M059J (cell line): ENCODE results near the gene KDELR1. TPM values are rescaled to one million over a fixed set of nuclear protein-coding genes. Genes with fewer than 3 reads are reported as not detected.

Experiments used
- DNase-seq: peaks from one replicate; pipeline ENCODE4 v3.0.0-alpha.2; 2012; ENCODE audit warnings: low read depth
- total RNA-seq: library from RNA; depleted of rRNA; stranded (reverse); fragments of >200 nt; shearing (Covaris generic); gene quantifications from 2 replicates; pipeline ENCODE4 v1.2.3, GENCODE V29; 2014; rRNA removed

Gene KDELR1
- total RNA-seq = 236 and 247 TPM in 2 replicates

DNA sequence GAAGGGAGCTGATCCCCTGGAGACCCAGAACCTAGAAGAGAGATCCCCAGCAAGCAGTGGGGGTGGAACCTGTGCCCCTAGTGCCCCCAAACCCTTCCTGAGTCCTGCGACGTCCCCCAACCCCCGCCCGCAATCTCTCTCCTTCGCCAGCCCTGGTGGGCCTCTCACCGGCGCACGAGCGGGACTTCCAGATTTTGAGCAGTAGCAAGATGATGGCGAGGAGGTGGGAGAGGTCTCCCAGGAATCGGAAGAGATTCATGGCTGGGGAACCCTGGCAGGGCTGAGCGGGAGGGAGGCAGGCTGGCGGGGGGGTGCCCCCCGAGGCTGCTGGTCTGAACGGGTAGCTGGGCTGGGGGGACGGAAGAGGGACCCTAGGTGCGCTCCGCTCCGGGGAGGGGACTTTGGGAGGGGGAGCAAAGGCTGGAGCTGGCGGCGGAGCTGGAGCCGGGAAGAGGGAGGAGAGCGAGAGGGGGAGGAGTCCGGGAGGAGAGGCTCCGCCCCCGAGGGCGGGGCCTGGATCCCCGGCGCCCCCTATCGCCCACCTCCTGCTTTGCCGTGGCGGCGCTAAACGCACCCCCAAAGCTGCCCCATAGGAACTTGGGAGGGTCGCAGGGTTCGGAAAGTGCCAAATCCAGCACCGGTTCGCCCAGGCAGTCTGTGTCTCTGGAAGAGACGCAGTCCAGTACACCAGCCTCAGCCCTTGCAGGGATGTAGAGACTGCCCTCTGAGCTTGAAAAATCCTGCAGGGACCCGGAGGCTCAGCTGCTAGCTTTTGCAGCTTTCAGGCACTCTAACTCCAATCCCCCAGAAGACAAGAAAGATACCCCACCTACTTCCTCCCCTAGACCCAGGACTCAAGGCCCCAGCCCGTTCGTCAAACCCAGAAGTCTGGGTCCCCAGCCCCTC is at the start of gene KDELR1:
Gene KDELR1 (minus strand): TSS at position 452 of the 906 bp plus-strand sequence. CDS start 193 bp downstream, at position 259.
- DNase-seq = peak; percentile 61

DNA sequence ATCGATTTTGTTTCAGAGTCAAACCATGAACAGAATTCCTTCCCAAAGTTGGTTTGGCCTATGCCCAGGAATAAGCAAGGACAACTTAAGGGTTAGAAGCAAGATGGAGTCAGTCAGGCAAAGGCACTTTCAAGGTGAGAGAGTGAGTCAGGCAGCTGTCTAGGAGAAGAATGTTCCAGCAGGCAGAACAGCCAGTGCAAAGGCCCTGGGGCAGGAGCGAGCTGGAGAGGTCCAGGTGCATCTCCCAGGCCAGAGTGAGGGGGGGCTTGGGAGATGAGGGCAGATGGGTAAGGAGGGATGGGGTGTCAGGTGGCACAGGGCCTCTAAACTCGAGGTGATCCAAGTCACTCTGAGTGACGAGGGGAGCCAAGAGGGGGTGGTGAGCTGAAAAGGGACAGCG is 45.2 kb upstream of the KDELR1 start:
- DNase-seq = no peak

DNA sequence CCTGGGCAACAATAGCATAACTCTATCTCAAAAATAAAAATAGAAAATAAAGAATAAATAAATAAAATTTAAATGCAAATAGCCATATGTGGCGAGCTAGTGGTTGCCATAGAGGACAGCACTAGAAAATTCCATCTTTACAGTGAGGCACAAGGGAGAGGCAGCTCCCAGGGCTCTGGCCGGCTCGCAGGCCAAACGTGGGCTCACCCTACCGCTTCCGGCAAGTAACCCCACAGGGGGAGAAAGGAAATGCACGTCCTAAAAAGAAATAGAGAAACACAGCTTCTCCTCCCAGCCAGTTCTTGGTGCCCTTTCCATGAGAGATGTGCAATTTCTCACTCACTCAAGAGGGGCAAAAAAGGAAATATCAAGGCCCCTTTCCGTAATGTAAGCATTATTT is 42.0 kb upstream of the KDELR1 start:
- DNase-seq = no peak

DNA sequence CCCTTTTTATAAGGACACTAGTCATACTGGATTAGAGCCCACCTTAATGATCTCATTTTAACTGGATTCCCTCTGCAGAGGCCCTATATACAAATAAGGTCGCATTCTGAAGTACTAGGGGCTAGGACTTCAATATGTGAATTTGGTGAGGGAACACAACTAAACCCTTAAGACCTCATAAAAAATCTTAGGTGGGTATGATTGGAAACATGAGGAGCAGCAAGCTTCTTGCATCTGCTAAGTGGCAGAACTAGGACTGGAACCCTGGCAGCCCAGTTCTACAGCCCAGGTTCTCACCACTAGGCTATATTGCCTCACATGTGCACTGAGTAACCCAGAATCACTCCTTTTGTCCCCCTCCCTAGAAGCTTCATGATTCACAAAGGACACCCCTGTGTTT is 37.3 kb upstream of the KDELR1 start:
- no peak for DNase-seq

DNA sequence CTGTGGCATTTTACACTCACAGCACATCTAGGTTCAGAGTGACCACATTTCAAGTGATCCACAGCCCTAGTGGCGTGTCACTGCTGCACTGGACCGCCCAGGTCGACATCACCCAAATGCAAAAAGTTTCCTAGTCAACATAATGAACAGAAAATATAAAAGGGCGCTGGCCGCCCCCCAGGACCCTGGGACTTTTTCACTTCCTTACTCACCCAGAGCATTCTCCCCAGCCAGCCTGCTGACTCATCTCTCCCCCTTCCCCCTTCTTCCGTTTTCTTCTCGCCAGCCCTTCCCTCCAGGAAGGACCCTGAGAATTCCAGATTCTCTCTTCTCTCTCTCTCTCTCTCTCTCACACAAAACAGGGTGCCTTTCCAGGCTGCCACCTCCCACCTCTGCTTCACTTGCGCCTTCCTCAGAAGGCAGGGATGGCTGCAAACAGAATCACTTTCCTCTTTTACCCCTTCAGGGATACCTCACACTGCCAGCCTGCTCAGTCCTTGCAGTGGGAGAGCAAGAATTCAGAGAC is 33.4 kb upstream of the KDELR1 start:
- peak; percentile 79 for DNase-seq

DNA sequence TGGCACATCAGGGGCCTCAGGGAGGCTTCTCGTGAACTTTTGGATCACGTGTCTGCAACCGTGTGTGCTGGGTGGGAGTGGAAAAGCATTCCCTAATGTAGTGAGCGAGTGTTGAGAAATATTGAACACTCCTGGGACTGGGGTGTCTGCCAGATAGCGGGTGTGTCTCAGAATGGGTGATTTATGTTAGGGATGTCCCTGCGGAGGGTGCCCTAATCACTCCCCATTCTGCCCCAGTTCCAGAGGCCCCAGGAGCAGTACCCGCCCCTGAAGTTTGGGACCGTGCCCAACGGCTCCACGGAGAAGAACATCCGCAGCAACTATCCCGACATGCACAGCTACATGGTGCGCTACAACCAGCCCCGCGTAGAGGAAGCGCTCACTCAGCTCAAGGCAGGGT is 30.2 kb upstream of the KDELR1 start:
- no peak for DNase-seq

DNA sequence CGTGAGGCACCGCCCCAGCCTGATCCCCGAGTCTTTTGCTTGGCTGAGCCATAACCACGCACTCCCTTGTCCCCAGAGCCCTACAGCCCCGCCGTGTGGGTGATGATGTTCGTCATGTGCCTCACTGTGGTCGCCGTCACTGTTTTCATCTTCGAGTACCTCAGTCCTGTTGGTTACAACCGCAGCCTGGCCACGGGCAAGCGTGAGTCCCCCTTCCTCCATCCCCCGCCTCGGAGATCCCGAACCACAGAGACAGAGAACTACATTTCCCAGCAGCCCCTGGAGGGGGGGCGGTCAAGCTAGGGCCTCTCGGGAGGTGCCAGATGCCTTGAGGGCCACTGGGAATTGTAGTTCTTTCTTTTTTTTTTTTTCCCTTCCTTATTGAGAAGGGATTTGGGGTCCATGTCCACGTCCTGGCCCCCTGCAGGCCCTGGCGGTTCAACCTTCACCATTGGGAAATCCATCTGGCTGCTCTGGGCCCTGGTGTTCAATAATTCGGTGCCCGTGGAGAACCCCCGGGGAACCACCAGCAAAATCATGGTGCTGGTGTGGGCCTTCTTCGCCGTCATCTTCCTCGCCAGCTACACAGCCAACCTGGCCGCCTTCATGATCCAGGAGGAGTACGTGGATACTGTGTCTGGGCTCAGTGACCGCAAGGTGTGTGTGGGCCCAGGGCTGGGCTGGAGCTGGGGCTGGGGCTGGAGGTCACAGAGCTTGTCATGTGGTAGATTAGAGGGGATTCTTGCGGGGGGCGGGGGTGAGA is 28.0 kb upstream of the KDELR1 start:
- DNase-seq = peak; percentile 59

DNA sequence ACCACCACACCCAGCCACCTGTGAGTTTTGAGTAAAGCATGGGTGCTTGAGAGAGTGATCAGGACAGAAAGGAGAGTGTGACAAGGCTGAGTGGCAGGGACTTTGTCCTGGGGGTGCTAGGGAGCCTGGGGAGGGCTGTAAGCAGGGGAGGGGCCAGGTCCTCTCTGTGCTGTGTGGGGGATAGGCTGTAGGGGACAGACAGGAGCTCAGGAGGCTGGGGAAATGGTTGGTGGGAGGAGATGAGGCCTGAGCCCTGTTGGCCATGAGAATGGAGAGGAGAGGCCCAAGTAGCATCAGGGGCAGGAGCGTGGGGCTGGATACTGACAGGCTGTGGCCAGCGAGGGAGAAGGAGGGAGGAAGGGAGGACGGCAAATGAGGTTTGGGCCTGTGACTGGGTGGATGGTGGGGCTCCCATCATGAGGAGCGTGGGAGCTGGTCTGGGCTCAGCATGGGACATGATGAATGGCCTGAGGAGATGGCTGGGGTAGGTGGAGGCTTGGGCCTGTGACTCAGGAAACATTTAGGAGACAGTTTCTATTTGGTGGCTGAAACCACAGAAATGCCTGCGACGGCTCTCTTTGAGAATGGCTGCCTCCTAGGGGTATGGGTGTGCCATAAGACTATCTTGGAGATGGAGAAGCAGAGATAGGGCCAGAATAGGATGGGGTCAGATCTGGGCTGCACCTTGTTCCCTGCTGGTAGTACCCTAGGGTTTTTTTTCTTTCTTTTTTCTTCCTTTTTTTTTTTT is 27.1 kb upstream of the KDELR1 start:
- DNase-seq = peak; percentile 87

DNA sequence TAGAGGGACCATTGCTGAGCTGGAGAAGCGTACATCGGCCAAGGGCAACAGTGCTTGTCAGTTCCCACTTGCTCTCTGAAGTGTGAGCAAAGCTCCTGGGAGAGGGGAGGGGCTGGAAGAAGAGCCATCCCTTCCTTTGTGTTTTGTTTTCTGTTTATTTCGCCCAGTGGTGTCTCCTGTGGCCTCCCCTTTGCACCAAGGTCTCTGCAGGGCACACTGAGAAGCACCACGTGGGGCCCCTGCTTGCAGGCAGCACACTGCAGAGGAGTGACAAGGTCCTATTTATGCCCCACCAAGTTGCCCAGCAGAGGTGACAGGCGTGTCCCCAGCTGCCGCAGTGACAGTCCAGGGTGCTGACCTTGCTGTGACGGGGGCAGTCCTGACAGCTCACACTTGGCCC is 26.1 kb upstream of the KDELR1 start:
- no peak for DNase-seq

DNA sequence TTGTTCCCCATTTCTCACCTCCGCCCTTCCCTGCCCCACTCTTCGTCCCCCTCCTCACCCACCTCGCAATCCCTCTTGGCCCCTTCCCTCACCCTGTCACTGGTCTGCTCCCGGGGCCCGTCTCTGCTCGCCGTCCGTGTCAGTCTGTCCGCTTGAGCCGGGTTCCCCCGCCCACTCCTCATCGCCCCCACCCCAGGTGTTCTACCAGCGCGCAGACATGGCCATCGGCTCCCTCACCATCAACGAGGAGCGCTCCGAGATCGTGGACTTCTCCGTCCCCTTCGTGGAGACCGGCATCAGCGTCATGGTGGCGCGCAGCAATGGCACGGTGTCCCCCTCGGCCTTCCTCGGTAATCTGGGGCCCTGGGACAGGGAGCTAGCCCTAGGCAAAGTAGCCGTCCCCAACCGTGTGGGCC is 24.5 kb upstream of the KDELR1 start:
- no peak for DNase-seq

DNA sequence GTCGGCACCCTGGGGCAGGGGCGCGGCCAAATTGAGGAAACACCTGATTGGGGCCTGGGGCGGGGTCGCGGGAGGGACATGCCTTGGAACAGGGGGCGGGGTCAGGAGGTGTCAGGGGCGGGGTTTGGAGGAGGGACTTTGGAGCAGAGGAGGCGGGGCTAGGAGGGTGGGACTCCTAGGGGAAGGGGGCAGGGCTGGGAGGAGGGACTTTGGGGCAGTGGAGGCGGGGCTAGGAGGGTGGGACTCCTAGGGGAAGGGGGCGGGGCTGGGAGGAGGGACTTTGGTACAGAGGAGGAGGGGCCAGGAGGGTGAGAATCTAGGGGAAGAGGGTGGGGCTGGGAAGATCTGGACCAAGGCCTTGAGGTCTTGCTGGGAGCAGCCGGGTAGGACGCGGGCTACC is 24.0 kb upstream of the KDELR1 start:
- peak; percentile 48 for DNase-seq

DNA sequence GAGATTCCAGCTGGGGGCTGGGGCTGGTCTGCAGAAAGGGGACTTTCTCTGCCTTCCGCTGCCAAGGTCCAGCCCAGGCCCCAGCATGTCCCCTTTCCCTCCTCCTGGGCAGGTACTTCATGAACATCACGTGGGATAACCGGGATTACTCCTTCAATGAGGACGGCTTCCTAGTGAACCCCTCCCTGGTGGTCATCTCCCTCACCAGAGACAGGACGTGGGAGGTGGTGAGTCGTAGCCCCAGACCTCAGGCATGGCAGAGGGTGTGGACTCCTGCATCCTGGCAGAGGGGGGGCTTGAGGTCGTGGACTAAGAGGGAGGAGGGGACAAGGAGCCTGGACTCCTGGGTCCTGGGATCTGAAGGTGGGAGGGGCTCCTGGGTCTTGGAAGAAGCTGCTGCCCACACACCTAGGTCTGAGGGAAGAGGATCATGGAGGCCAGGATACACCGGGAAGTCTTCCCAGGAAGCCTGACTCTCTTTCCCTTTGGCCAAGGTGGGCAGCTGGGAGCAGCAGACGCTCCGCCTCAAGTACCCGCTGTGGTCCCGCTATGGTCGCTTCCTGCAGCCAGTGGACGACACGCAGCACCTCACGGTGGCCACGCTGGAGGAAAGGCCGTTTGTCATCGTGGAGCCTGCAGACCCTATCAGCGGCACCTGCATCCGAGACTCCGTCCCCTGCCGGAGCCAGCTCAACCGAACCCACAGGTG is 22.7 kb upstream of the KDELR1 start:
- DNase-seq = peak; percentile 51

DNA sequence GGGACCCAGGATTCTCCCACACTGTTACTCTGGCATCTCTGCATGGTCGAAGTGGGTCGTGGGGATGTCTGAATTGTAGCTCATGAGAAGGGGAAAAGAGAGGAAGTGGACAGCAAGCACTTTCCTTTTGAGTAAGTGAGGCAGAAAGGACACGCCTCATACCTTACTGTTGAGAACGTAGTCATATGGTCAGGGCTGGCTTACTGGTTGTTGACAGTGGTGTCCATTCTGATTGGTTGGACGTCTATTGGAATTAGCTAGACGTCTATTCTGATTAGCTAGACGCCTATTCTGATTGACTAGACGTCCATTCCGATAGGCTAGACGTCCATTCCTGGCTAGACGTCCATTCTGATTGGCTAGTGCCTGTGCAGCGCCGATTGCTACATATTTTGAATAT is 14.5 kb upstream of the KDELR1 start:
- DNase-seq = peak; percentile 27

DNA sequence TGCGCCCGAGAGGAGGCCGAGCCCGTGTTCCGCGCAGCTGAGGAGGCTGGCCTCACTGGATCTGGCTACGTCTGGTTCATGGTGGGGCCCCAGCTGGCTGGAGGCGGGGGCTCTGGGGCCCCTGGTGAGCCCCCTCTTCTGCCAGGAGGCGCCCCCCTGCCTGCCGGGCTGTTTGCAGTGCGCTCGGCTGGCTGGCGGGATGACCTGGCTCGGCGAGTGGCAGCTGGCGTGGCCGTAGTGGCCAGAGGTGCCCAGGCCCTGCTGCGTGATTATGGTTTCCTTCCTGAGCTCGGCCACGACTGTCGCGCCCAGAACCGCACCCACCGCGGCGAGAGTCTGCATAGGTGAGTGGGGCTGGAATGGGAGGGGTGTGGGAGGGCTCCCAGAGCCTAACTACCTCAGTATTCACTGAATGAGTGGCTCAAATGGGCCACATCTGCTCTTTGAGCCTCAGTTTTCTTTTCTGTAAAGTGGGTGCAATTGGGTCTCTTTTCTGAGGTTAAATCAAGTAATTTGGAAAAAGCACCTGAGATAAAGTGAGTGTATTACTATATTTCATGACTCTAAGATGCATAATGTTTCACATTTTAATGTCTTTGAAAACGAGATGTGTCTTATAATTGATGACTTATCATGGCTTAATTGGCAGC is 13.8 kb upstream of the KDELR1 start:
- no peak for DNase-seq

DNA sequence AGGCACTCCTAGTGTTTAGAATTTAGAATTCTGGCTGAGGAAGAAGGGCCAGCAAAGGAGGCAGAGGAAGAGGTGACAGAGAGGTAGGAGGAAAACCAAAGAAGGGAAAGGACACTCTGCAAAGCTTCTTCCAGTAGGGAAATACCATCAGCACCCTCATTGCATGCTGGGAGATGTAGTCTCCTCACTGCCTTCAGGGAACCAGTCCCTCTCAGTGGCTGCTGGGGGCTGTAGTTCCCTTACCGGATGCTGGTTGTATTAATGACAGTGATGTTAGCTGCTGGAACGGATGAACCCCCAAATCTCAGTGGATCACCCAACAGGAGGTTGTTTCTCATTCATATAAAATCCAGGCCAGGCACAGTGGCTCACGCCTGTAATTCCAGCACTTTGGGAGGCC is 12.3 kb upstream of the KDELR1 start:
- DNase-seq = peak; percentile 74

DNA sequence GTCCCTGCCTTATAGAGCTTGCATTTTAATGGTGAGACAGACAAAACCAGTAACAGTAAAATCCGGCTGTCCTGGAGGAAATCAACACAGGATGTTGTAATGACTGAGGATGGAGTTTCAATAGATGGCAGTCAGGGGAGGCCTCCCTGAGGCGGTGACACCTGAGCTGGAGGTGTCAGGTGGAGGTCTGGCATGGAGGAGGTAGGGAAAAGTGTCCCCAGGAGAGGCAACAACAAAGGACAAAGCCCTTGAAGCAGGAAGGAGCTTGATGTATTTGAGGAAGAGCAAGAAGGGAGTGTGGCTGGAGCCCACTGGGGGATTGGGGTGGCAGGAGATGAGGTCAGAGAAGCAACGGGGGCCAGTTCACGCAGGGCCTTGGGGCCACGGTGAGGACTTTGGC is 9.9 kb upstream of the KDELR1 start:
- no peak for DNase-seq

DNA sequence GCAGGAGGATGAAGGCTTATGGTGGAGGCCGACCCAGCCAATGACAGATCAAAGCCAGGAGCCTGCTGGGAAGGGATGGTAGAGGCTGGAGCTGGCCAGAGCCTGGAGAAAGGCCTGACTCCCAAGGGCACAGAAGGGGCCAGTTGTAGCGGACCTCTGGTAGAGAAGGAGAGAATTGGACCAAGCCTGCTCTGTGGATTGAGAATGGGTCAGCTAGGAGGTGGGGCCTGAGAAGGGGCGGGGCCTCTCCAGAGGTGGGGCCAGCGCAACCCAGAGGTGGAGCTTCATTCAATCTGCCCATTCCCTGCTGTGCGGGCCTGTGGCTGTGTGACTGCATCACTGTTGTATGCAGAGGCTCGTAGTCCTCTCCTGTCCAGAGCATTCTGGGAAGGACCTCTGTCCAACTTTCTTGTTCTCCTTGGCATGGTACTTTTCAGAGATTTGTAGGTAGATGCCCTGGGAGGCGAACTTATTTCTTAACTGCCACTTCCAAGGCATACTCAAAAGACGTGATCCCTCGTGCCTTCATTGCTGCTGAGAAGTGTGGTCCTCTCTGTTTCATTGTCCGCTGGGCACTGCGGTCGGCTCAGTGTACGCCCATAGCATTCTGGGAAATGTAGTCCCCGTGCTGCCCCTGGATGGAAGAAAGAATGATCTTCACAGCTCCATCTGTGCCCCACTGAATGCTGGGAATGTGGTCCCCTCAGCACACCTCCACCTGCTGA is 8.8 kb upstream of the KDELR1 start:
- peak; percentile 75 for DNase-seq

DNA sequence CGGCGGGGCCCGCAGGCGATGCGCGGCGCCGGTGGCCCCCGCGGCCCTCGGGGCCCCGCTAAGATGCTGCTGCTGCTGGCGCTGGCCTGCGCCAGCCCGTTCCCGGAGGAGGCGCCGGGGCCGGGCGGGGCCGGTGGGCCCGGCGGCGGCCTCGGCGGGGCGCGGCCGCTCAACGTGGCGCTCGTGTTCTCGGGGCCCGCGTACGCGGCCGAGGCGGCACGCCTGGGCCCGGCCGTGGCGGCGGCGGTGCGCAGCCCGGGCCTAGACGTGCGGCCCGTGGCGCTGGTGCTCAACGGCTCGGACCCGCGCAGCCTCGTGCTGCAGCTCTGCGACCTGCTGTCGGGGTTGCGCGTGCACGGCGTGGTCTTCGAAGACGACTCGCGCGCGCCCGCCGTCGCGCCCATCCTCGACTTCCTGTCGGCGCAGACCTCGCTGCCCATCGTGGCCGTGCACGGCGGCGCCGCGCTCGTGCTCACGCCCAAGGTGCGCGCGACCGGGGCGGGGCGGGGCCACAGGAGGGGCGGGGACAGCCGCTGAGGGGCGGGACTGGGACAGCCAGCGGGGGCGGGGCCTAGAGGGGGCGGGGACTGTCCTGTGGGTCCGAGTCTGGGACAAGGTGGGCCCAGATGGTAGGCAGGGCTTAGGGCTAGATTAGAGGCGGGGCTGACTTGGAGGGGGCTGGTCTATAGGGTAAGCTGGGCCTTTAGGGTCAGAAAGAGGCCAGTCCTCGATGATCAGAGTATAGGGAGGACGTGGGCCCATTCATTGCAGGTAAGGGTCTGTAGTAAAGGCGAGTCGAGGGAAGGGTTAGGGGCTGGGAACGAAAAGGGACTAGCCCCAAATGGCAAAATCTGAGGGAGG is 7.3 kb upstream of the KDELR1 start:
- peak; percentile 79 for DNase-seq

DNA sequence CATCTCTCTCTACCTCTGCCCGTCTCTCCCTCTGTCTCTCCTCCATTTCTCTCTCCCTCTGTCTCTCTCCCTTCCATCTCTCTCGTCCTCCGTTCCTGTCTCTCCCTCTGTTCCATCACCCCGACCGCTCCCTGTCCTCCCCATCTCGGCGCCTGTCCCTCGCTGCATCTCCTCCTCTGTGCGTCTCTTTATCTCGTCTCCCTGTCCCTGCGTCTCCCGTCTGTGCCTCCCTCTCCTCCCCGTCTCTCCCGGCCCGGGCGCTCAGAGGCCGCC is 6.7 kb upstream of the KDELR1 start:
- peak; percentile 26 for DNase-seq
